ENCODE measurements around the gene SCAMP4.
A peak's percentile ranks its signal among the peaks of the same experiment; 100 is the strongest.

Gene SCAMP4

DNA sequence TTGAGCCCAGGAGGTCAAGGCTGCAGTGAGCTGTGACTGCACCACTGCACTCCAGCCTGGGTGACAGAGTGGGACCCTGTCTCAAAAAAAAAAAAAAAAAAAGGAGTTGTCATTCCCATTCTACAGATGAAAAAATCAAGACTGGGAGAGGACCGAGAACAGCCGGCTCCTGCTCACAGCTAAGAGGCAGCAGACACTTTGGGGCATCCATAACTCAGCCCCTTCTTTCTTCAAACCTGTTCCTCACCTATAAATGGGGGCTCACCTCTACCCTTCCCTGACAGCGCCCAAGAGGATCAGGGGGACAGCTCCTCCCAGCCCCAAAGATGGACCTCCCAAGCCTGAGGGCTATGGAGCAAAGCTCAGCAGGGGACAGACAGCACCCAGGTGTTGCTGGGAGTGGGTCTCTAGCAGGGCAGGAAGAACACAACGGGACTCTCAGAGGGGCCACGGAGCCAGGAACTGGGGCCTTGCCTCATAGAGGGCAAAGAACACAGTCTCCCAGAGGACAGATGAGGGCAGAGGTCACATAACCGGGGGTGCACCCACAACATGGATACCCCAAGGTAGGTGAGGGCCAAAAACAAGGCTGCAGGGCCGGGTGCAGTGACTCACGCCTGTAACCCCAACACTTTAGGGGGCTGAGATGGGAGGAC lies 38.4 kb upstream of the SCAMP4 start:
- H3K4ac ChIP-seq (ENCODE audit: low read length) = no peak overlapping the region
- no peak overlapping the region for H3K18ac ChIP-seq (ENCODE audit: low read length)
- H3K4me1 ChIP-seq (ENCODE audit: control insufficient read depth in 2 of 2, insufficient read depth in 1 of 2, low read depth in 1 of 2, low read length in 2 of 2) = peaks cover 6 to 14% of the 10 kb centered on the region in 2 donors
- H2BK15ac ChIP-seq (ENCODE audit: low read length) = no peak overlapping the region
- peaks cover 3 to 9% of the 10 kb centered on the region in 2 donors for H3K36me3 ChIP-seq (replicated peaks in 1 of 2; ENCODE audit: control insufficient read depth in 2 of 2, insufficient read depth in 2 of 2, low read length in 2 of 2)
- no peak overlapping the region for H3K27ac ChIP-seq (replicated peaks; ENCODE audit: low read length)
- peaks cover 0 to 2% of the 10 kb centered on the region in 2 donors for H3K9me3 ChIP-seq (replicated peaks in 1 of 2; ENCODE audit: control insufficient read depth in 2 of 2, insufficient read depth in 1 of 2, low read depth in 1 of 2, low read length in 2 of 2)
- no peak overlapping the region for H3K23ac ChIP-seq (ENCODE audit: low read depth, low read length, poor library complexity)
- no peak overlapping the region for H2BK120ac ChIP-seq (ENCODE audit: low read depth, low read length)
- no peak overlapping the region for H2BK12ac ChIP-seq (ENCODE audit: low read length)
- peaks cover 0 to 11% (median 8%) of the 10 kb centered on the region in 3 experiments for H3K27me3 ChIP-seq (ENCODE audit: control insufficient read depth in 3 of 3, insufficient read depth in 3 of 3, low read depth in 1 of 3, low read length in 3 of 3)
- no peak overlapping the region for H4K91ac ChIP-seq (ENCODE audit: low read depth, low read length, poor library complexity)
- no peak for DNase-seq (ENCODE audit: low spot score)
- H2AK5ac ChIP-seq (ENCODE audit: low read depth, low read length) = peak overlapping the region; percentile 14
- peak overlapping the region; percentile 3 for H3K9ac ChIP-seq (ENCODE audit: low read depth, low read length, poor library complexity)
- no peak overlapping the region for H3K4me3 ChIP-seq (ENCODE audit: low read length in 2 of 2)
- no peak overlapping the region for H2BK5ac ChIP-seq (ENCODE audit: low read length)
- no peak overlapping the region for H2AFZ ChIP-seq (ENCODE audit: low read length)
- WGBS, 2 donors (ENCODE audit: extremely low coverage in 2 of 2, insufficient read length in 2 of 2, insufficient replicate concordance in 1 of 2) = no CpG with 5 or more reads among the region's 8 CpGs
- peaks cover 11% of the 10 kb centered on the region for H3K79me1 ChIP-seq (ENCODE audit: low read depth, low read length)
- H3K14ac ChIP-seq (ENCODE audit: low read length) = no peak overlapping the region
- H3K4me2 ChIP-seq (ENCODE audit: insufficient read depth, low read length, poor library complexity, severe bottlenecking) = no peak overlapping the region
- no peak overlapping the region for H4K8ac ChIP-seq (ENCODE audit: low read depth, low read length)

DNA sequence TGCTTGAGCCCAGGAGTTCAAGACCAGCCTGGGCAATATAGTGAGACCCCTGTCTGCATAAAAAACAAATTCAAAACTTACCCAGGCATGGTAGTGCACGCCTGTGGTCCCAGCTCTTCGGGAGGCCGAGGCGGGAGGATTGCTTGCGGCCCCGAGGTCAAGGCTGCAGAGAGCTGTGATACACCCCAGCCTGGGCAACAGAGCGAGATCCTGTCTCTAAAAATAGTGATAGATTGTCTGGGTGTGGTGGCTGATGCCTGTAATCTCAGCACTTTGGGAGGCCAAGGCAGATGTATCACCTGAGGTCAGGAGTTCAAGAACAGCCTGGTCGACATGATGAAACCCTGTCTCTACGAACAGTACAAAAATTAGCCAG lies 37.9 kb upstream of the SCAMP4 start:
- Histone ChIP-seq H3K79me1 (ENCODE audit: low read depth, low read length) (peaks cover 13% of the 10 kb centered on the region), H3K4ac (ENCODE audit: low read length) (no peak overlapping the region), H3K4me1 (ENCODE audit: control insufficient read depth in 2 of 2, insufficient read depth in 1 of 2, low read depth in 1 of 2, low read length in 2 of 2) (peaks cover 3 to 9% of the 10 kb centered on the region in 2 donors), H2BK12ac (ENCODE audit: low read length) (no peak overlapping the region), H3K4me3 (ENCODE audit: low read length in 2 of 2) (no peak overlapping the region), H3K36me3 (replicated peaks in 1 of 2; ENCODE audit: control insufficient read depth in 2 of 2, insufficient read depth in 2 of 2, low read length in 2 of 2) (peaks cover 3 to 10% of the 10 kb centered on the region in 2 donors), H2BK5ac (ENCODE audit: low read length) (no peak overlapping the region), H2BK15ac (ENCODE audit: low read length) (no peak overlapping the region), H3K9me3 (replicated peaks in 1 of 2; ENCODE audit: control insufficient read depth in 2 of 2, insufficient read depth in 1 of 2, low read depth in 1 of 2, low read length in 2 of 2) (peaks cover 0 to 2% of the 10 kb centered on the region in 2 donors), H2BK120ac (ENCODE audit: low read depth, low read length) (no peak overlapping the region), H3K4me2 (ENCODE audit: insufficient read depth, low read length, poor library complexity, severe bottlenecking) (no peak overlapping the region), H3K14ac (ENCODE audit: low read length) (no peak overlapping the region), H2AK5ac (ENCODE audit: low read depth, low read length) (no peak overlapping the region), H3K18ac (ENCODE audit: low read length) (no peak overlapping the region), H2AFZ (ENCODE audit: low read length) (no peak overlapping the region), H4K8ac (ENCODE audit: low read depth, low read length) (no peak overlapping the region), H4K91ac (ENCODE audit: low read depth, low read length, poor library complexity) (no peak overlapping the region), H3K9ac (ENCODE audit: low read depth, low read length, poor library complexity) (peak overlapping the region; percentile 12), H3K23ac (ENCODE audit: low read depth, low read length, poor library complexity) (no peak overlapping the region), H3K27me3 (ENCODE audit: control insufficient read depth in 3 of 3, insufficient read depth in 3 of 3, low read depth in 1 of 3, low read length in 3 of 3) (peaks cover 0 to 6% (median 3%) of the 10 kb centered on the region in 3 experiments), H3K27ac (replicated peaks; ENCODE audit: low read length) (no peak overlapping the region)
- no CpG with 5 or more reads among the region's 9 CpGs for WGBS, 2 donors (ENCODE audit: extremely low coverage in 2 of 2, insufficient read length in 2 of 2, insufficient replicate concordance in 1 of 2)
- DNase-seq (ENCODE audit: low spot score) = no peak

DNA sequence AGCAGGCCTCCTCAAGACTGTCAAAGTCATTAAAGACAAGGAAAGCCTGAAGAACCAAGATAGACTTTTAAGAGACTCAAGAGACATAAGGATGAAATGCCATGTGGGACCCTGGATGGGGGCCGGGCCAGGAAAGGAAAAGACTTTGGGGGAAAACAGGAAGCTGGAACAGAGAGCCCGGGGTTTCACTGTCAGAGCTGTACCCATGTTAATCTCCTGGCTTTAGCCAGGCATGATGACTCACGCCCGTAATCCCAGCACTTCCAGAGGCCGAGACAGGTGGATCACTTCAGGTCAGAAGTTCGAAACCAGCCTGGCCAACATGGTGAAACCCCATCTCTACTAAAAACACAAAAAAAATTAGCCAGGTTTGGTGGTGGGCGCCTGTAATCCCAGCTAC lies 36.2 kb upstream of the SCAMP4 start:
- no peak overlapping the region for H3K4me2 ChIP-seq (ENCODE audit: insufficient read depth, low read length, poor library complexity, severe bottlenecking)
- H2BK12ac ChIP-seq (ENCODE audit: low read length) = no peak overlapping the region
- H2BK120ac ChIP-seq (ENCODE audit: low read depth, low read length) = no peak overlapping the region
- no peak overlapping the region for H3K27ac ChIP-seq (replicated peaks; ENCODE audit: low read length)
- H2BK15ac ChIP-seq (ENCODE audit: low read length) = no peak overlapping the region
- no peak overlapping the region for H2AFZ ChIP-seq (ENCODE audit: low read length)
- no peak overlapping the region for H3K18ac ChIP-seq (ENCODE audit: low read length)
- no peak overlapping the region for H2AK5ac ChIP-seq (ENCODE audit: low read depth, low read length)
- WGBS, 2 donors (ENCODE audit: extremely low coverage in 2 of 2, insufficient read length in 2 of 2, insufficient replicate concordance in 1 of 2) = no CpG with 5 or more reads among the region's 7 CpGs
- no peaks in the 10 kb centered on the region for H3K27me3 ChIP-seq (ENCODE audit: control insufficient read depth in 3 of 3, insufficient read depth in 3 of 3, low read depth in 1 of 3, low read length in 3 of 3)
- no peak overlapping the region for H2BK5ac ChIP-seq (ENCODE audit: low read length)
- peaks cover 3 to 24% of the 10 kb centered on the region in 2 donors for H3K36me3 ChIP-seq (replicated peaks in 1 of 2; ENCODE audit: control insufficient read depth in 2 of 2, insufficient read depth in 2 of 2, low read length in 2 of 2)
- H3K79me1 ChIP-seq (ENCODE audit: low read depth, low read length) = peaks cover 20% of the 10 kb centered on the region
- H3K14ac ChIP-seq (ENCODE audit: low read length) = no peak overlapping the region
- no peak overlapping the region for H4K91ac ChIP-seq (ENCODE audit: low read depth, low read length, poor library complexity)
- no peak overlapping the region for H3K9ac ChIP-seq (ENCODE audit: low read depth, low read length, poor library complexity)
- DNase-seq (ENCODE audit: low spot score) = no peak
- H3K9me3 ChIP-seq (replicated peaks in 1 of 2; ENCODE audit: control insufficient read depth in 2 of 2, insufficient read depth in 1 of 2, low read depth in 1 of 2, low read length in 2 of 2) = peaks cover 0 to 2% of the 10 kb centered on the region in 2 donors
- H3K4ac ChIP-seq (ENCODE audit: low read length) = no peak overlapping the region
- no peak overlapping the region for H3K23ac ChIP-seq (ENCODE audit: low read depth, low read length, poor library complexity)
- H4K8ac ChIP-seq (ENCODE audit: low read depth, low read length) = no peak overlapping the region
- no peak overlapping the region for H3K4me3 ChIP-seq (ENCODE audit: low read length in 2 of 2)
- peaks cover 3 to 9% of the 10 kb centered on the region in 2 donors for H3K4me1 ChIP-seq (ENCODE audit: control insufficient read depth in 2 of 2, insufficient read depth in 1 of 2, low read depth in 1 of 2, low read length in 2 of 2)

DNA sequence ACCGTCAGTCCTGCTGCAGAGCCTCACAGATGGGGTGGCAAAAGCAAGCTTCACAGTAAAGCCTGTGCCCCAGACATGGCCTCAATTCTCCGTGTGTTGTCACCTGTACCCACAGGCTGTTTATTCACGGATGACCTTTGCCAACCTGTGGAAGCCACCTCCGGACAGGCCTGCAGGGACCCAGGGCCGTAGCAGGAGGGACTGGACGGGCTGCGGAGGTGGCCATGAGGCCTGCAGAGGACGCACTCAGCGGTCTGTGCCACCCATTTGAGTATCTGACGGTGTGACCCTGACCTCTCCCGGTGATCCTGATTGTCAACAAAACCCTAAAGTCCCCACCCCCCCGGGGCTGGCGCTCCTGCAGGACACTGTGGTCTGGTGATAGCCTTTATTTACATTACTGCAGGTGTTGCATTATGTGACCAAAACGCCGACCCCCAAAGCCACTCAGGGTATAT lies 34.0 kb upstream of the SCAMP4 start:
- Histone ChIP-seq H2BK15ac (ENCODE audit: low read length) (no peak overlapping the region), H3K36me3 (replicated peaks in 1 of 2; ENCODE audit: control insufficient read depth in 2 of 2, insufficient read depth in 2 of 2, low read length in 2 of 2) (peaks cover 3 to 24% of the 10 kb centered on the region in 2 donors), H3K4ac (ENCODE audit: low read length) (no peak overlapping the region), H2BK5ac (ENCODE audit: low read length) (peak overlapping the region; percentile 75), H3K18ac (ENCODE audit: low read length) (no peak overlapping the region), H4K8ac (ENCODE audit: low read depth, low read length) (no peak overlapping the region), H3K79me1 (ENCODE audit: low read depth, low read length) (peaks cover 19% of the 10 kb centered on the region), H4K91ac (ENCODE audit: low read depth, low read length, poor library complexity) (no peak overlapping the region), H3K27ac (replicated peaks; ENCODE audit: low read length) (no peak overlapping the region), H3K27me3 (ENCODE audit: control insufficient read depth in 3 of 3, insufficient read depth in 3 of 3, low read depth in 1 of 3, low read length in 3 of 3) (no peaks in the 10 kb centered on the region), H3K14ac (ENCODE audit: low read length) (no peak overlapping the region), H2BK12ac (ENCODE audit: low read length) (no peak overlapping the region), H3K23ac (ENCODE audit: low read depth, low read length, poor library complexity) (peak overlapping the region; percentile 80), H3K4me2 (ENCODE audit: insufficient read depth, low read length, poor library complexity, severe bottlenecking) (no peak overlapping the region), H3K9me3 (replicated peaks in 1 of 2; ENCODE audit: control insufficient read depth in 2 of 2, insufficient read depth in 1 of 2, low read depth in 1 of 2, low read length in 2 of 2) (peaks cover 0 to 2% of the 10 kb centered on the region in 2 donors), H3K9ac (ENCODE audit: low read depth, low read length, poor library complexity) (no peak overlapping the region), H2BK120ac (ENCODE audit: low read depth, low read length) (no peak overlapping the region), H2AFZ (ENCODE audit: low read length) (no peak overlapping the region), H2AK5ac (ENCODE audit: low read depth, low read length) (no peak overlapping the region), H3K4me3 (ENCODE audit: low read length in 2 of 2) (no peak overlapping the region), H3K4me1 (ENCODE audit: control insufficient read depth in 2 of 2, insufficient read depth in 1 of 2, low read depth in 1 of 2, low read length in 2 of 2) (peaks cover 3 to 16% of the 10 kb centered on the region in 2 donors)
- no peak for DNase-seq (ENCODE audit: low spot score)
- WGBS, 2 donors (ENCODE audit: extremely low coverage in 2 of 2, insufficient read length in 2 of 2, insufficient replicate concordance in 1 of 2) = no CpG with 5 or more reads among the region's 15 CpGs

Data from neuronal stem cell (in vitro differentiated cells).